Tibial nerve (tissue), 4 donors: ENCODE measurements around the gene NOVA2. TPM values are rescaled to one million over a fixed set of nuclear protein-coding genes. Genes with fewer than 3 reads are reported as not detected.
A peak's percentile ranks its signal among the peaks of the same experiment; 100 is the strongest.

Experiments used
- DNase-seq, 2 donors: peaks; one replicate each; pipeline ENCODE4 v3.0.0-alpha.2; 2019; ENCODE audit warnings: low spot score in 2 of 2
- H3K27ac ChIP-seq, 4 donors: fragments of 200-600 bp; sonication (generic) in 3 of 4; one replicate each; pipeline ENCODE4 v1.5.1; 2017 to 2019; ENCODE audit warnings: mild to moderate bottlenecking in 1 of 4
- H3K27me3 ChIP-seq, 2 donors: fragments of 200-600 bp; sonication (generic) in 1 of 2; one replicate each; pipeline versions ENCODE4 v1.5.1 to v1.6.0; 2017 to 2019
- H3K36me3 ChIP-seq, 3 donors: fragments of 200-600 bp; sonication (generic); one replicate each; pipeline ENCODE4 v1.5.1; 2018 to 2019
- H3K4me1 ChIP-seq, 4 donors: fragments of 200-600 bp; sonication (generic) in 3 of 4; one replicate each; pipeline ENCODE4 v1.5.1; 2017 to 2019
- H3K4me3 ChIP-seq, 4 donors: fragments of 200-600 bp; sonication (generic) in 3 of 4; one replicate each; pipeline ENCODE4 v1.5.1; 2017 to 2019; ENCODE audit warnings: mild to moderate bottlenecking in 1 of 4, moderate library complexity in 1 of 4
- H3K9me3 ChIP-seq, 4 donors: fragments of 200-600 bp; sonication (generic) in 3 of 4; one replicate each; pipeline ENCODE4 v1.5.1; 2017 to 2019
- EP300 ChIP-seq, 2 donors: sonication (generic); formaldehyde crosslinking; IDR thresholded peaks; one replicate each; pipeline ENCODE4 v1.6.1; 2017; ENCODE audit warnings: antibody characterized with exemption in 2 of 2, mild to moderate bottlenecking in 1 of 2
- POLR2A ChIP-seq, 2 donors: fragments of 450-650 bp; IDR thresholded peaks; one replicate each; pipeline ENCODE4 v1.6.1; 2017; ENCODE audit warnings: antibody characterized with exemption in 2 of 2, mild to moderate bottlenecking in 2 of 2, moderate library complexity in 2 of 2
- WGBS, 2 donors: methylation state at CpG; one replicate each; pipeline ENCODE4 v1.1.5; 2018; 5-methylcytosine and 5-hydroxymethylcytosine counted together
- total RNA-seq, 4 donors: library from RNA; depleted of rRNA; stranded (reverse); fragments of >200 nt; gene quantifications; one replicate each; pipeline ENCODE4 v1.1.0, GENCODE V29; 2016
- TF ChIP-seq, protein P1 (sequence below), 5 experiments: fragments of 200-600 bp in 3 of 5; fragments of 450-650 bp in 2 of 5; sonication (generic) in 3 of 5; IDR thresholded peaks; one replicate each; pipeline ENCODE4 v1.5.1; 2016 to 2019; ENCODE audit warnings: antibody characterized with exemption in 5 of 5, mild to moderate bottlenecking in 3 of 5, moderate library complexity in 2 of 5

Gene NOVA2
- total RNA-seq, 4 donors from 2014 or later, result 1.5 to 6.9 (median 1.7) TPM

DNA sequence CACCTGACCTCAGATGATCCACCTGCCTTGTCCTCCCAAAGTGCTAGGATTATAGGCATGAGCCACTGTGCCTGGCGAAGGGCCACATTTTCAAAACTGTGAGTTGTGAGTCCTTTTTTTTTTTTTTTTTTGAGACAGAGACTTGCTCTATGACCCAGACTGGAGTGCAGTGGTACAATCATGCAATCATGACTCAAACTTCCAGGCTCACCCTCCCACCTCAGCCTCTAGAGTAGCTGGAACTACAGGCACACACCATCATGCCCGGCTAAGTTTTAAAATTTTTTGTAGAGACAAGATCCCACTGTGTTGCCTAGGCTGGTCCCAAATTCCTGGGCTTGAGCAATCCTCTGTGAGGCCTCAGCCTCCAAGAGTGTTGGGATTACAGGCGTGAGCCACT is 67.4 kb downstream of the NOVA2 start:
- TF ChIP-seq, protein P1, sequence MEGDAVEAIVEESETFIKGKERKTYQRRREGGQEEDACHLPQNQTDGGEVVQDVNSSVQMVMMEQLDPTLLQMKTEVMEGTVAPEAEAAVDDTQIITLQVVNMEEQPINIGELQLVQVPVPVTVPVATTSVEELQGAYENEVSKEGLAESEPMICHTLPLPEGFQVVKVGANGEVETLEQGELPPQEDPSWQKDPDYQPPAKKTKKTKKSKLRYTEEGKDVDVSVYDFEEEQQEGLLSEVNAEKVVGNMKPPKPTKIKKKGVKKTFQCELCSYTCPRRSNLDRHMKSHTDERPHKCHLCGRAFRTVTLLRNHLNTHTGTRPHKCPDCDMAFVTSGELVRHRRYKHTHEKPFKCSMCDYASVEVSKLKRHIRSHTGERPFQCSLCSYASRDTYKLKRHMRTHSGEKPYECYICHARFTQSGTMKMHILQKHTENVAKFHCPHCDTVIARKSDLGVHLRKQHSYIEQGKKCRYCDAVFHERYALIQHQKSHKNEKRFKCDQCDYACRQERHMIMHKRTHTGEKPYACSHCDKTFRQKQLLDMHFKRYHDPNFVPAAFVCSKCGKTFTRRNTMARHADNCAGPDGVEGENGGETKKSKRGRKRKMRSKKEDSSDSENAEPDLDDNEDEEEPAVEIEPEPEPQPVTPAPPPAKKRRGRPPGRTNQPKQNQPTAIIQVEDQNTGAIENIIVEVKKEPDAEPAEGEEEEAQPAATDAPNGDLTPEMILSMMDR (IDR thresholded peaks at IDR 0.05), result no peak
- TF ChIP-seq EP300 (IDR thresholded peaks at IDR 0.05), result no peak
- no peak for TF ChIP-seq POLR2A (IDR thresholded peaks at IDR 0.05)
- no peak for DNase-seq
- H3K4me1 ChIP-seq, result peaks cover 0 to 13% (median 3%) of the 10 kb centered on the region in 4 donors
- H3K9me3 ChIP-seq, result no peaks in the 10 kb centered on the region
- no peak overlapping the region for H3K4me3 ChIP-seq
- WGBS, 2 donors, result 91 to 92% methylated on average over 3 of the region's 3 CpGs
- H3K27me3 ChIP-seq, result no peaks in the 10 kb centered on the region
- no peaks in the 10 kb centered on the region for H3K36me3 ChIP-seq
- no peak overlapping the region for H3K27ac ChIP-seq

DNA sequence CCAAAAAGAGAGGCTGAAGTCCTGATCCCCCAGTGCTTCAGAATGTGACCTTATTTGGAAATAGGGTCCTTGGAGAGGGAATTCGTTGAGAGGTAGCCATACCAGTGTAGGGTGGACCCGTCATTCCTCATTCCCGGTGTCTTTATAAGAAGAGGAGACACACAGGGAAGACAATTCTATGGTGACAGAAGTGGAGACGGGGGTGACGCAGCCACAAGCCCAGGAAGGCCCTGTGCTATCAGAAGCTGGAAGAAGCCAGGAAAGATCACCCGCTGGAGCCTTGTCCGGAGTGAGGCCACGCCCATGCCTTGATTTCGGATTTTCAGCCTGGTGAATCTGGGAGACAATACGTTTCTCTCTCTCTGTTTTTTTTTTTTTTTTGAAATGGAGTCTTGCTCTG is 68.7 kb downstream of the NOVA2 start:
- WGBS, 2 donors, result 79 to 83% methylated on average over 10 of the region's 10 CpGs
- H3K4me3 ChIP-seq, result no peak overlapping the region
- H3K9me3 ChIP-seq, result no peaks in the 10 kb centered on the region
- no peak overlapping the region for H3K27ac ChIP-seq
- TF ChIP-seq, protein P1 (IDR thresholded peaks at IDR 0.05), result no peak
- no peak for TF ChIP-seq POLR2A (IDR thresholded peaks at IDR 0.05)
- TF ChIP-seq EP300 (IDR thresholded peaks at IDR 0.05), result no peak
- H3K36me3 ChIP-seq, result peaks cover 0 to 1% (median 0%) of the 10 kb centered on the region in 3 donors
- H3K4me1 ChIP-seq, result peaks cover 0 to 24% (median 11%) of the 10 kb centered on the region in 4 donors
- no peaks in the 10 kb centered on the region for H3K27me3 ChIP-seq
- DNase-seq, result no peak

DNA sequence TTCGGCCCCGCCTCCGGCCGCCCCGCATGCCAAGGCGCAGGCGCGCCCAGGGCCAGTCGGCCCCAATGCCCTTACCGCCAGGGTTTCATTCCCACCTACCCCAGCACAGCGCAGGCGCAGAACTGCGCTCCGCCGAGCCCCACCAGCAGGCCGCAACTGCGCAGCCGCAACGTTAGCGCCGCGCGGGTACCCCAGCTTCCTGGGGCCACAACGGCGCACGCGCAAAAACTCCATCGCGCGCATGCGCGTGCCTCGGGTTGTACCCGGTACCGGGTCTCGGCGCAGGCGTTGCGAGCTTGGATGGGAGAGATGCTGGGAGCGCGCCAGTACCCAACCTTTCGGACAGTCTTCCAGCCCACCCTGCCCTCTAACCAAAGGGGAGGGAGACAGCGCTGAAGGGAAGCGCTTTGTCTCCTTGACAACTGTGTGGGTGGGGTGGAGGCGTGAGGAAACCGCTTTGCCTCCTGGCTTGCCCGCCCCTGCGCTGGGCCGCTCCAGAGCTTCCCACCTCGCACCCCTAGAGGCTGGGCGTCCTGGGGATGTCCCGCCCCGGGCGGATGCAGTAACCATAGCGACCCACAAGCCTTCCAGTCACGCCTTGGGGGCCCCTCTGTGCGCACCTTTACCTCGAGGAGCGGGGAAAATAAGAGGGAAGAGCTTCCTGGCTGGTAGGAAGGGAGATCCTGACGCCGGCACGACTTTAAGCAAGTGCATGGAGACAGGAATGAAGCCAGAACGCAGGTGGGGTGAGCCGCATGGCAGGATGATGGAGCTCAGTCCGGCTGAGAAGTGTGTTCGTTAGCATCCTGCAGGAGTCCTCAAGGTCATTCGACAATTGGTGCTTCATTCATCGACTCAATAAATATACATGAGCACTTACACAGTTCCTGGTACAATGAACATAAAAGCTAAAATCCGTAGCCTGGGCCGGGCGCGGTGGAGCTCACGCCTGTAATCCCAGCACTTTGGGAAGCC is 70.7 kb downstream of the NOVA2 start:
- H3K9me3 ChIP-seq, result no peaks in the 10 kb centered on the region
- peak overlapping the region; percentile 62 to 77 (median 71) for H3K4me3 ChIP-seq
- H3K4me1 ChIP-seq, result peaks cover 0 to 27% (median 11%) of the 10 kb centered on the region in 4 donors
- no peaks in the 10 kb centered on the region for H3K27me3 ChIP-seq
- DNase-seq, result peak; percentile 91
- H3K27ac ChIP-seq, result peak overlapping the region; percentile 44 to 88 (median 77)
- H3K36me3 ChIP-seq, result peaks cover 0 to 22% (median 0%) of the 10 kb centered on the region in 3 donors
- TF ChIP-seq, protein P1 (IDR thresholded peaks at IDR 0.05), result peak in 1 of 5 experiments; percentile 51
- peak; percentile 50 to 80 for TF ChIP-seq POLR2A (IDR thresholded peaks at IDR 0.05)
- peak; percentile 88 to 94 for TF ChIP-seq EP300 (IDR thresholded peaks at IDR 0.05)
- 2 to 4% methylated on average over 47 to 63 of the region's 73 CpGs for WGBS, 2 donors

DNA sequence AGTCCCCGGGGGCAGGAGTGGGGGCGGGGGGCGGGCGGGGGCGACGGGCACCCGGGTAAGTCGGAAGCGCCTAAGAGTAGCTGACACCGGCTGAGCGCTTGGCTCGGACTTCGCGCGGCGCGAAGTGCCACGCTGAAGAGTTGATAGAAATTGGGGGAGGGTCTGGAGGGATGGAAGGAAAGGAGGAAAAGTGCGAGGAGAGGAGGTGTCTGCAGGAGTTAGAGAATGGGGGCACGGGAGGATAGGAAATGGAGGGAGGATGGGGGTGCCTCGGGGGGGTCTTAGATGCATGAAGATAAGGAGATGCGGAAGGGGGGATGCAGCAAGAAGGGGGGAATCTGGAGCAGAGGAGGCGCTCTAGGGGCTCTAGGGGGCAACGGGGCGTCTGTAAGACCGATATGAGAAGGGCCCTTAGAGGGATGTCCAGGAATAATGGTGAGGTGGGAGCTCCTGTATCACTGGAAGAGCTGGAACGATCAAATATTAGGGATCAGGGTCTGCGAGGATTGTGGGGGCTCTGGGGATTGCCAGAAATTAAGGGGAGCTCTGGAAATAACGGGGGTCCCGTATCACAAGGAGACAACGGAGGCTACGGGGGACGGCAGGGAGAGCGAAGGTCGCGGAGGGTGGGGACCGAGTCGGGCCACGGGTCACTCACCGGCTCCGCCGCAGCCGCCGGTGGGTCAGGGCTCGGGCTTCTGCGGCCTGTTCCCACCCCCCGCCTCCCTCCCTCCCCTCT is 71.6 kb downstream of the NOVA2 start, which contains the start of gene MYPOP:
MYPOP (minus strand) TSS at position 702 of the 739 bp plus-strand sequence. CDS start 840 bp downstream, outside the sequence.
- DNase-seq, result peak in 1 of 2 donors; percentile 9
- Histone ChIP-seq H3K36me3 (peaks cover 0 to 31% (median 0%) of the 10 kb centered on the region in 3 donors), H3K27ac (peak within 1 kb of the TSS; percentile 55 to 88 (median 77)), H3K27me3 (no peaks in the 10 kb centered on the region), H3K9me3 (no peaks in the 10 kb centered on the region), H3K4me3 (peak within 1 kb of the TSS; percentile 62 to 77 (median 71)), H3K4me1 (peaks cover 0 to 27% (median 11%) of the 10 kb centered on the region in 4 donors)
- TF ChIP-seq, protein P1 (IDR thresholded peaks at IDR 0.05), result no peak
- TF ChIP-seq POLR2A (IDR thresholded peaks at IDR 0.05) (no peak), EP300 (IDR thresholded peaks at IDR 0.05) (no peak)
- 1 to 2% methylated on average over 42 to 44 of the region's 47 CpGs for WGBS, 2 donors
